PC-3 (cell line): ENCODE data around the gene LMBR1. TPM values are rescaled to one million over a fixed set of nuclear protein-coding genes. Genes with fewer than 3 reads are reported as not detected.

Experiments
- ATAC-seq: fragments of 200-7000 bp; cut with Tn5 transposase; 2 replicates; pipeline ENCODE4 v1.9.1; 2020; ENCODE audit warnings: mild to moderate bottlenecking, moderate library complexity
- BruUV-seq: library from RNA; stranded (reverse); fragments of 400-500 nt; replicated peaks from 2 replicates; lab custom pipeline; 2021; lab: Mats Ljungman, UMichigan
- CTCF ChIA-PET: fragments of 300-600 bp; sonication (Branson Sonifier 250); formaldehyde crosslinking; loops from one replicate; lab custom pipeline; 2022; ENCODE audit warnings: antibody characterized with exemption; lab: Charles Lee
- POLR2A ChIA-PET: fragments of 300-600 bp; sonication (Branson Sonifier 250); formaldehyde crosslinking; loops from one replicate; lab custom pipeline; 2022; ENCODE audit warnings: antibody characterized with exemption; ENCODE audit not compliant: unreplicated experiment; lab: Charles Lee
- DNase-seq: peaks from one replicate; pipeline ENCODE4 v3.0.0-alpha.2; 2015
- H2AFZ ChIP-seq: fragments of 300-600 bp; sonication (generic); 2 replicates; pipeline ENCODE4 v1.6.0; 2016; ENCODE audit warnings: antibody characterized with exemption, low read length
- H3F3A ChIP-seq: fragments of 300-600 bp; sonication (generic); one replicate; pipeline ENCODE4 v1.6.0; 2017; ENCODE audit warnings: antibody characterized with exemption, low read length, control low read depth, mild to moderate bottlenecking; ENCODE audit not compliant: unreplicated experiment
- H3K27ac ChIP-seq: fragments of 300-600 bp; sonication (generic); 2 replicates; pipeline ENCODE4 v1.5.1; 2016; ENCODE audit warnings: mild to moderate bottlenecking, low read length
- H3K27me3 ChIP-seq: fragments of 300-600 bp; sonication (generic); 2 replicates; pipeline ENCODE4 v1.6.1; 2016; ENCODE audit warnings: low read length, mixed read lengths
- H3K36me3 ChIP-seq: fragments of 300-600 bp; sonication (generic); 2 replicates; pipeline ENCODE4 v1.6.1; 2016; ENCODE audit warnings: low read depth, mixed run types, low read length, mixed read lengths
- H3K4me1 ChIP-seq: fragments of 300-600 bp; sonication (generic); 2 replicates; pipeline ENCODE4 v1.5.1; 2016; ENCODE audit warnings: low read length; ENCODE audit not compliant: insufficient read depth
- H3K4me2 ChIP-seq: fragments of 300-600 bp; sonication (generic); 2 replicates; pipeline ENCODE4 v1.6.0; 2016; ENCODE audit warnings: low read length
- H3K4me3 ChIP-seq: fragments of 300-600 bp; sonication (generic); 2 replicates; pipeline ENCODE4 v1.5.1; 2016; ENCODE audit warnings: mild to moderate bottlenecking, low read length, mixed read lengths
- H3K79me2 ChIP-seq: fragments of 300-600 bp; sonication (generic); 2 replicates; pipeline ENCODE4 v1.6.1; 2017; ENCODE audit warnings: low read length, mixed read lengths
- H3K9ac ChIP-seq: fragments of 300-600 bp; sonication (generic); 2 replicates; pipeline ENCODE4 v1.6.0; 2016; ENCODE audit warnings: mild to moderate bottlenecking, low read length
- H3K9me2 ChIP-seq: fragments of 300-600 bp; sonication (generic); replicated peaks from 2 replicates; pipeline ENCODE4 v1.6.1; 2016; ENCODE audit warnings: mixed run types, low read length, mixed read lengths
- H3K9me3 ChIP-seq: fragments of 300-600 bp; sonication (generic); 2 replicates; pipeline ENCODE4 v1.6.1; 2016; ENCODE audit warnings: low read length, mixed read lengths
- H4K20me1 ChIP-seq: fragments of 300-600 bp; sonication (generic); 2 replicates; pipeline ENCODE4 v1.6.1; 2016; ENCODE audit warnings: low read length, mixed read lengths
- CTCF ChIP-seq: fragments of 300-600 bp; sonication (generic); conservative IDR thresholded peaks from 2 replicates; pipeline ENCODE4 v1.5.1; 2017; ENCODE audit warnings: antibody characterized with exemption, low read depth, mild to moderate bottlenecking, low read length
- EZH2 ChIP-seq: fragments of 300-600 bp; sonication (generic); IDR thresholded peaks from one replicate; pipeline ENCODE4 v1.6.1; 2017; ENCODE audit warnings: antibody characterized with exemption, mild to moderate bottlenecking, low read length; ENCODE audit not compliant: unreplicated experiment
- EZH2phosphoT487 ChIP-seq: fragments of 300-600 bp; sonication (generic); IDR thresholded peaks from 2 replicates; pipeline ENCODE4 v1.6.1; 2018; ENCODE audit warnings: mild to moderate bottlenecking, antibody characterized with exemption, low read length, borderline replicate concordance
- intact Hi-C: fragments of 100-400 bp; cut with micrococcal nuclease; formaldehyde crosslinking; loops from 2 replicates; pipeline ENCODE4 v1.9.0; 2023
- total RNA-seq: library from RNA; depleted of rRNA; stranded (reverse); fragments of >200 nt; gene quantifications from 2 replicates; pipeline ENCODE4 v1.2.3, GENCODE V29; 2014

Gene LMBR1
- total RNA-seq, 1 experiment from 2014 or later, result 61.7 TPM

GRCh38 chr7:156889746-156890145 lies 3.2 kb downstream of the LMBR1 start:
- Histone ChIP-seq H3K27me3 (no peaks in the 10 kb centered on the region), H3K79me2 (peaks cover 67% of the 10 kb centered on the region), H3K4me3 (no peak overlapping the region), H4K20me1 (peaks cover 7% of the 10 kb centered on the region; the same call in 1 of the 2 replicates), H3K4me2 (no peak overlapping the region), H3K36me3 (no peaks in the 10 kb centered on the region), H3K9me3 (no peaks in the 10 kb centered on the region), H3F3A (no peaks in the 10 kb centered on the region), H3K9ac (no peak overlapping the region), H3K4me1 (peaks cover 4% of the 10 kb centered on the region; the same call in 1 of the 2 replicates), H3K27ac (no peak overlapping the region), H3K9me2 (no peaks in the 10 kb centered on the region), H2AFZ (no peak overlapping the region)
- no peak for ATAC-seq
- TF ChIP-seq EZH2phosphoT487, result no peak
- TF ChIP-seq EZH2, result no peak
- TF ChIP-seq CTCF, result no peak
- no TSS peak for BruUV-seq
- POLR2A ChIA-PET, result no interaction called here
- intact Hi-C loops, result loop anchor here (5.0 kb wide), 2 partner anchors 42 to 248 kb away; partner anchors contain the start of gene UBE3C
- CTCF ChIA-PET, result no interaction called here
- no peak for DNase-seq

GRCh38 chr7:156889089-156889488 lies 3.9 kb downstream of the LMBR1 start:
- BruUV-seq, result no TSS peak
- H3K79me2 ChIP-seq, result peaks cover 73% of the 10 kb centered on the region
- H3K9ac ChIP-seq, result no peak overlapping the region
- ChIA-PET CTCF (no interaction called here), POLR2A (no interaction called here)
- H3K4me1 ChIP-seq, result peaks cover 4% of the 10 kb centered on the region; the same call in 1 of the 2 replicates
- intact Hi-C loops, result no loop called here
- ATAC-seq, result no peak
- H3F3A ChIP-seq, result no peaks in the 10 kb centered on the region
- H3K27me3 ChIP-seq, result no peaks in the 10 kb centered on the region
- no peaks in the 10 kb centered on the region for H3K9me3 ChIP-seq
- TF ChIP-seq EZH2 (no peak), EZH2phosphoT487 (no peak), CTCF (no peak)
- H3K36me3 ChIP-seq, result no peaks in the 10 kb centered on the region
- no peak overlapping the region for H3K4me3 ChIP-seq
- H4K20me1 ChIP-seq, result peaks cover 7% of the 10 kb centered on the region; the same call in 1 of the 2 replicates
- H3K27ac ChIP-seq, result no peak overlapping the region
- H2AFZ ChIP-seq, result no peak overlapping the region
- H3K9me2 ChIP-seq, result no peaks in the 10 kb centered on the region
- DNase-seq, result no peak
- H3K4me2 ChIP-seq, result no peak overlapping the region

GRCh38 chr7:156886020-156886795 lies 6.8 kb downstream of the LMBR1 start:
- ChIA-PET POLR2A (no interaction called here), CTCF (no interaction called here)
- intact Hi-C loops, result no loop called here
- H3K4me2 ChIP-seq, result no peak overlapping the region
- no peak for DNase-seq
- BruUV-seq, result no TSS peak
- no peak for ATAC-seq
- H3K9me3 ChIP-seq, result no peaks in the 10 kb centered on the region
- no peaks in the 10 kb centered on the region for H3K27me3 ChIP-seq
- H3K79me2 ChIP-seq, result peaks cover 79% of the 10 kb centered on the region
- no peak overlapping the region for H3K27ac ChIP-seq
- no peaks in the 10 kb centered on the region for H3F3A ChIP-seq
- H3K9me2 ChIP-seq, result no peaks in the 10 kb centered on the region
- H3K36me3 ChIP-seq, result no peaks in the 10 kb centered on the region
- no peaks in the 10 kb centered on the region; the same call in 1 of the 2 replicates for H3K4me1 ChIP-seq
- no peak overlapping the region for H3K4me3 ChIP-seq
- H4K20me1 ChIP-seq, result peaks cover 7% of the 10 kb centered on the region; the same call in 1 of the 2 replicates
- no peak overlapping the region for H3K9ac ChIP-seq
- TF ChIP-seq CTCF, result no peak
- no peak for TF ChIP-seq EZH2phosphoT487
- TF ChIP-seq EZH2, result no peak
- H2AFZ ChIP-seq, result no peak overlapping the region
